Stomach (tissue), 9 donors: Measurements from ENCODE around the gene BNC2. TPM values are rescaled to one million over a fixed set of nuclear protein-coding genes. Genes with fewer than 3 reads are reported as not detected.
A peak's percentile ranks its signal among the peaks of the same experiment; 100 is the strongest.

Experiments used
- DNase-seq, 2 donors: peaks; one replicate each; pipeline versions ENCODE4 v3.0.0 to v3.0.0-alpha.2; 2013 to 2019
- H3K27ac ChIP-seq, 5 donors: fragments of 200-600 bp in 4 of 5; sonication (generic) in 4 of 5; one replicate each; pipeline ENCODE4 v1.5.1; 2013 to 2019; ENCODE audit warnings: mild to moderate bottlenecking in 1 of 5, moderate library complexity in 1 of 5
- H3K27me3 ChIP-seq, 3 donors: fragments of 200-600 bp; sonication (generic); one replicate each; pipeline ENCODE4 v1.5.1; 2017 to 2019; ENCODE audit warnings: mixed run types in 1 of 3
- H3K36me3 ChIP-seq, 4 donors: fragments of 200-600 bp; sonication (generic); 1 replicate in 3 of 4; 2 replicates in 1 of 4; pipeline ENCODE4 v1.5.1; 2016 to 2019
- H3K4me1 ChIP-seq, 4 donors: fragments of 200-600 bp; sonication (generic); one replicate each; pipeline ENCODE4 v1.5.1; 2016 to 2019
- H3K4me3 ChIP-seq, 4 donors: fragments of 200-600 bp; sonication (generic) in 3 of 4; one replicate each; pipeline ENCODE4 v1.5.1; 2016 to 2019; ENCODE audit warnings: mild to moderate bottlenecking in 1 of 4
- H3K9me3 ChIP-seq, 4 donors: fragments of 200-600 bp; sonication (generic); one replicate each; pipeline ENCODE4 v1.5.1; 2016 to 2019
- EP300 ChIP-seq: sonication (generic); formaldehyde crosslinking; IDR thresholded peaks from one replicate; pipeline ENCODE4 v1.6.1; 2017; ENCODE audit warnings: antibody characterized with exemption
- POLR2A ChIP-seq, 4 donors: fragments of 450-650 bp; IDR thresholded peaks; one replicate each; pipeline ENCODE4 v1.6.1; 2016; ENCODE audit warnings: antibody characterized with exemption in 4 of 4, control low read depth in 2 of 4, mild to moderate bottlenecking in 1 of 4, moderate library complexity in 1 of 4
- POLR2AphosphoS5 ChIP-seq, 3 donors: sonication (generic); formaldehyde crosslinking; IDR thresholded peaks; one replicate each; pipeline ENCODE4 v1.6.1; 2016; ENCODE audit warnings: antibody characterized with exemption in 3 of 3
- WGBS, 5 donors: extraction: QIAGEN DNeasy Blood & Tissue Kit in 3 of 5; methylation state at CpG; one replicate each; pipeline versions ENCODE4 v1.1.5 to v1.1.7; 2013 to 2018; 5-methylcytosine and 5-hydroxymethylcytosine counted together
- intact Hi-C: fragments of 100-400 bp; cut with DNase I; formaldehyde crosslinking; loops from one replicate; pipeline ENCODE4 v1.15.1; 2023; ENCODE audit warnings: low total_unique reads
- polyA plus RNA-seq, 3 donors: library from polyadenylated mRNA; stranded (reverse); fragments of 200-250 nt; gene quantifications; one replicate each; pipeline ENCODE4 v1.2.3, GENCODE V29; 2013
- total RNA-seq, 5 donors: library from RNA; depleted of rRNA; stranded (reverse); fragments of >200 nt; gene quantifications; one replicate each; pipeline versions ENCODE4 v1.1.0 to v1.2.3, GENCODE V29; 2014 to 2016
- TF ChIP-seq, protein P1 (sequence below), 7 experiments: fragments of 450-650 bp in 4 of 7; fragments of 200-600 bp in 3 of 7; sonication (generic) in 3 of 7; IDR thresholded peaks; one replicate each; pipeline ENCODE4 v1.5.1; 2016 to 2019; ENCODE audit warnings: antibody characterized with exemption in 7 of 7, control low read depth in 2 of 7, mild to moderate bottlenecking in 1 of 7
- donor health status: healthy with polysubstance abuse.
- donor health status: Bipolar disorder and iron deficiency.
- donor health status: healthy.

BNC2 gene
- total and polyA plus RNA-seq, 8 donors: 1.1 to 60.7 (median 7.6) TPM

GRCh38 chr9:16898464-16898863 is 28.0 kb upstream of the BNC2 start:
- Histone ChIP-seq H3K9me3 (no peaks in the 10 kb centered on the region), H3K4me3 (no peak overlapping the region), H3K36me3 (no peaks in the 10 kb centered on the region), H3K4me1 (no peaks in the 10 kb centered on the region), H3K27ac (no peak overlapping the region), H3K27me3 (no peaks in the 10 kb centered on the region)
- TF ChIP-seq, protein P1, sequence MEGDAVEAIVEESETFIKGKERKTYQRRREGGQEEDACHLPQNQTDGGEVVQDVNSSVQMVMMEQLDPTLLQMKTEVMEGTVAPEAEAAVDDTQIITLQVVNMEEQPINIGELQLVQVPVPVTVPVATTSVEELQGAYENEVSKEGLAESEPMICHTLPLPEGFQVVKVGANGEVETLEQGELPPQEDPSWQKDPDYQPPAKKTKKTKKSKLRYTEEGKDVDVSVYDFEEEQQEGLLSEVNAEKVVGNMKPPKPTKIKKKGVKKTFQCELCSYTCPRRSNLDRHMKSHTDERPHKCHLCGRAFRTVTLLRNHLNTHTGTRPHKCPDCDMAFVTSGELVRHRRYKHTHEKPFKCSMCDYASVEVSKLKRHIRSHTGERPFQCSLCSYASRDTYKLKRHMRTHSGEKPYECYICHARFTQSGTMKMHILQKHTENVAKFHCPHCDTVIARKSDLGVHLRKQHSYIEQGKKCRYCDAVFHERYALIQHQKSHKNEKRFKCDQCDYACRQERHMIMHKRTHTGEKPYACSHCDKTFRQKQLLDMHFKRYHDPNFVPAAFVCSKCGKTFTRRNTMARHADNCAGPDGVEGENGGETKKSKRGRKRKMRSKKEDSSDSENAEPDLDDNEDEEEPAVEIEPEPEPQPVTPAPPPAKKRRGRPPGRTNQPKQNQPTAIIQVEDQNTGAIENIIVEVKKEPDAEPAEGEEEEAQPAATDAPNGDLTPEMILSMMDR (IDR thresholded peaks at IDR 0.05): no peak
- no peak for TF ChIP-seq POLR2A (IDR thresholded peaks at IDR 0.05)
- TF ChIP-seq EP300: no peak
- no peak for TF ChIP-seq POLR2AphosphoS5 (IDR thresholded peaks at IDR 0.05)
- DNase-seq: no peak
- 72 to 89% (median 76%) methylated on average over 2 of the region's 2 CpGs for WGBS, 5 donors
- intact Hi-C loops: no loop called here

DNA sequence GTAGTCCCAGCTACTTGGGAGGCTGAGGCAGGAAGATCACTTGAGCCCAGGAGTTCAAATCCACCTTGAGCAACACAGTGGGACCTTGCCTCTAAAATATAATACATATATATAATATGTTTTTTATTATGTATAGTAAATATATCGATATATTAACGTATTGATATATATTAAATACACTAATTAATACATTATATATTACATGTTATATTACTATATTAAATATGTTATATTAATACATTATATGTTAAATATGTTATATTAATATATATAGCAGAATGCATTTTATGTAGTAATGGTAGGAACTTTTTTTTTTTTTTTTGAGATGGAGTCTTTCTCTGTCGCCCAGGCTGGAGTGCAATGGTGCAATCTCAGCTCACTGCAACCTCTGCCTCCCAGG is 18.1 kb upstream of the BNC2 start:
- no peak for DNase-seq
- Histone ChIP-seq H3K4me1 (peaks cover 0 to 12% (median 3%) of the 10 kb centered on the region in 4 donors), H3K4me3 (no peak overlapping the region), H3K27ac (no peak overlapping the region), H3K36me3 (no peaks in the 10 kb centered on the region), H3K27me3 (no peaks in the 10 kb centered on the region), H3K9me3 (no peaks in the 10 kb centered on the region)
- TF ChIP-seq, protein P1 (IDR thresholded peaks at IDR 0.05): no peak
- TF ChIP-seq POLR2AphosphoS5 (IDR thresholded peaks at IDR 0.05) (no peak), EP300 (no peak), POLR2A (IDR thresholded peaks at IDR 0.05) (no peak)
- WGBS, 5 donors: 92 to 99% (median 93%) methylated on average over 3 of the region's 3 CpGs
- intact Hi-C loops: no loop called here

DNA sequence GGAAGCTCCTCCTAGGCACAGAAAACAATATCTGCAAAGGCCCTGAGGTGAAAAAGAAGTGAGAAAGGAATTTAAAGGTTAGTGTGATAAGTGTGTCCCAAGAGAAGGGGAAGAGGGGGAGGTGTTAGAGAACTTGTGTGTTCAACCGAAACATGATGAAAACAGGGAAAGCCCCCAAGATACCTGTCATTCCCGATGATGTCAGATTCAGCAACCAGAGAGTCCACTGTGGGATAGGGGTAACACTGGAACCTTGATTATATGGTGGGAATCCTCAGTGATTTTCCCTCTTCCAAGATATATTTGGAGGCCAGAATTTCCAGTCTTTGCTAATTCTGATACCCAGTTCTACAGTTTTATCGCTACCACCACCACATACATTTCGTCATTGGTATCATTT is 15.5 kb upstream of the BNC2 start:
- intact Hi-C loops: no loop called here
- H3K36me3 ChIP-seq: no peaks in the 10 kb centered on the region
- H3K4me1 ChIP-seq: peaks cover 0 to 12% (median 3%) of the 10 kb centered on the region in 4 donors
- 89 to 96% (median 92%) methylated on average over 4 of the region's 4 CpGs for WGBS, 5 donors
- H3K27me3 ChIP-seq: no peaks in the 10 kb centered on the region
- H3K27ac ChIP-seq: peak overlapping the region in 2 of 5 donors; percentile 39 to 55
- no peaks in the 10 kb centered on the region for H3K9me3 ChIP-seq
- no peak for TF ChIP-seq EP300
- no peak for TF ChIP-seq POLR2AphosphoS5 (IDR thresholded peaks at IDR 0.05)
- TF ChIP-seq, protein P1 (IDR thresholded peaks at IDR 0.05): no peak
- TF ChIP-seq POLR2A (IDR thresholded peaks at IDR 0.05): no peak
- no peak for DNase-seq
- H3K4me3 ChIP-seq: no peak overlapping the region

DNA sequence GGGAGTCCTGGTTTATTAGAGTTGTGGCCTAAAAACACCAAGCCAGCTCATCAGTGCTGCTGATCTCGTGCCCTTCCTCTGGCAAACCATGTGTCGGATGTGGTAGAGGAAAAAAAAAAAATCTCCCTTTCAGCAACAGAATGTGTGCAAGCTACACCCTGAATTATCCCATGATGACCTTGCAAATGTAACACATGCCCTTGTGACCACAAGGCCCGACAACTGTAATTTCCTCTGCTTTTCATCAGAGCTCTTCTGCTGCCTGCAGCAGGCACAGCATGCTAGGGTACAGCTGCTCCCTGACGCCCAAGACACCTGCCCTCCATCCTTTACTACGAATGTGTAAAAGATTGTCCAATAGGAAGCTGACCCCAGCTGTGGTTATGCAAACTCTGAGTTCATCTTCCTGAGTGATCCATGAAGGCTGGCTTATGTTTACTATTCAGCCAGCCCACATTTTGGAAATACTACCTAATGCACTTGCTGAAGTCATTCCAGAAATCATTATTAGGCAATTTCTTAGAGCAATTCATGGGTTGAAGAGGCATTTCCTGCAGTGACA is 14.6 kb upstream of the BNC2 start:
- DNase-seq: peak in 1 of 2 donors; percentile 42
- Histone ChIP-seq H3K4me3 (no peak overlapping the region), H3K9me3 (no peaks in the 10 kb centered on the region), H3K27ac (peak overlapping the region in 3 of 5 donors; percentile 37 to 55 (median 43)), H3K4me1 (peaks cover 0 to 12% (median 3%) of the 10 kb centered on the region in 4 donors), H3K27me3 (no peaks in the 10 kb centered on the region), H3K36me3 (no peaks in the 10 kb centered on the region)
- TF ChIP-seq EP300 (peak; percentile 12), POLR2AphosphoS5 (IDR thresholded peaks at IDR 0.05) (peak in 2 of 3 donors; percentile 37 to 52), POLR2A (IDR thresholded peaks at IDR 0.05) (no peak)
- TF ChIP-seq, protein P1 (IDR thresholded peaks at IDR 0.05): no peak
- 33 to 52% (median 43%) methylated on average over 5 of the region's 5 CpGs for WGBS, 5 donors
- intact Hi-C loops: no loop called here
